Astrocyte (in vitro differentiated cells and primary cell): ENCODE measurements around the gene RPA3. TPM values are rescaled to one million over a fixed set of nuclear protein-coding genes. Genes with fewer than 3 reads are reported as not detected.

Source experiments
- DNase-seq: peaks from one replicate; pipeline ENCODE4 v3.0.0-alpha.2; 2010; ENCODE audit warnings: low read depth
- FAIRE-seq: peaks from 2 replicates; lab custom pipeline; 2011; peaks lifted over from hg19 to GRCh38; lab: Jason Lieb, UNC
- H2AFZ ChIP-seq: 2 replicates; pipeline ENCODE4 v1.6.0; 2012; ENCODE audit warnings: low read depth, low read length, inconsistent platforms
- H3K27ac ChIP-seq: 2 replicates; pipeline ENCODE4 v1.5.1; 2011; ENCODE audit warnings: low read depth, low read length, inconsistent platforms
- H3K27me3 ChIP-seq: 2 replicates; pipeline ENCODE4 v1.6.0; 2011; ENCODE audit warnings: low read length, inconsistent platforms; ENCODE audit not compliant: insufficient read depth
- H3K36me3 ChIP-seq: 2 replicates; pipeline ENCODE4 v1.5.1; 2011; ENCODE audit warnings: low read length, inconsistent platforms; ENCODE audit not compliant: insufficient read depth
- H3K4me1 ChIP-seq: 2 replicates; pipeline ENCODE4 v1.5.1; 2011; ENCODE audit warnings: low read length, inconsistent platforms; ENCODE audit not compliant: insufficient read depth
- H3K4me2 ChIP-seq: 2 replicates; pipeline ENCODE4 v1.6.0; 2012; ENCODE audit warnings: low read length, inconsistent platforms
- H3K4me3 ChIP-seq: 2 replicates; pipeline ENCODE4 v1.5.1; 2011; ENCODE audit warnings: low read depth, mild to moderate bottlenecking, low read length, inconsistent platforms; ENCODE audit not compliant: insufficient read depth
- H3K79me2 ChIP-seq: 2 replicates; pipeline ENCODE4 v1.6.0; 2012; ENCODE audit warnings: mild to moderate bottlenecking, low read length, inconsistent platforms; ENCODE audit not compliant: insufficient read depth
- H3K9ac ChIP-seq: 2 replicates; pipeline ENCODE4 v1.6.0; 2012; ENCODE audit warnings: mild to moderate bottlenecking, low read length, inconsistent platforms
- H3K9me3 ChIP-seq: 2 replicates; pipeline ENCODE4 v1.5.1; 2012; ENCODE audit warnings: low read depth, mild to moderate bottlenecking, low read length, inconsistent platforms; ENCODE audit not compliant: insufficient read depth
- H4K20me1 ChIP-seq: 2 replicates; pipeline ENCODE4 v1.6.0; 2012; ENCODE audit warnings: low read length, inconsistent platforms; ENCODE audit not compliant: insufficient read depth
- H3K27ac Mint-ChIP-seq: one replicate; pipeline ENCODE4 v1.8.0; 2021; ENCODE audit warnings: mild to moderate bottlenecking, mixed read lengths; ENCODE audit not compliant: unreplicated experiment
- H3K27me3 Mint-ChIP-seq: one replicate; pipeline ENCODE4 v1.8.0; 2021; ENCODE audit warnings: low read depth, mixed read lengths; ENCODE audit not compliant: unreplicated experiment
- H3K36me3 Mint-ChIP-seq: one replicate; pipeline ENCODE4 v1.8.0; 2021; ENCODE audit warnings: low read depth, mixed read lengths; ENCODE audit not compliant: unreplicated experiment
- H3K4me1 Mint-ChIP-seq: one replicate; pipeline ENCODE4 v1.8.0; 2021; ENCODE audit warnings: low read depth, mixed read lengths; ENCODE audit not compliant: unreplicated experiment
- H3K4me3 Mint-ChIP-seq: one replicate; pipeline ENCODE4 v1.8.0; 2021; ENCODE audit warnings: mild to moderate bottlenecking, moderate library complexity, mixed read lengths; ENCODE audit not compliant: unreplicated experiment
- H3K9me3 Mint-ChIP-seq: one replicate; pipeline ENCODE4 v1.8.0; 2021; ENCODE audit warnings: mild to moderate bottlenecking, mixed read lengths; ENCODE audit not compliant: unreplicated experiment
- EZH2 ChIP-seq: IDR thresholded peaks from 2 replicates; pipeline ENCODE4 v1.6.1; 2012; ENCODE audit warnings: mild to moderate bottlenecking, low read length, inconsistent platforms; ENCODE audit not compliant: insufficient read depth
- total RNA-seq: library from RNA; stranded (reverse); gene quantifications from 2 replicates; pipeline ENCODE4 v1.2.1, GENCODE V29; 2021
- TF ChIP-seq, protein P1 (sequence below): IDR thresholded peaks from 2 replicates; pipeline ENCODE4 v1.5.1; 2011; ENCODE audit warnings: low read depth, mild to moderate bottlenecking, inconsistent platforms, low read length, moderate library complexity; ENCODE audit not compliant: insufficient read depth

Gene RPA3
- total RNA-seq, 1 donor from 2014 or later, result 17.7 TPM

DNA sequence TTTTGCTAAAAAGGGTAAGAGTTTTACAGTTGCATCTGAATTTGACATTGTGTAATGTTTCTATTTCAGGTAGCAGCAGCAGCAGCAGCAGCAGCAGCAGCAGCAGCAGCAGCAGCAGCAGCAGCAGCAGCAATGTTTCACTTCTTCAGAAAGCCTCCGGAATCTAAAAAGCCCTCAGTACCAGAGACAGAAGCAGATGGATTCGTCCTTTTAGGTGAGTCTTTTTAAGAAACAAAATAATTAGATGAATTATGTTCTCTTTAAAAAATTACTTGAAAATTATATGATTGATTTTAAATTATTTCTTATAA lies 45.2 kb downstream of the RPA3 start:
- Mint-ChIP-seq H3K27me3 (no peaks in the 10 kb centered on the region), H3K4me3 (no peak overlapping the region), H3K9me3 (no peaks in the 10 kb centered on the region), H3K27ac (no peak overlapping the region), H3K36me3 (peaks cover 2% of the 10 kb centered on the region), H3K4me1 (no peaks in the 10 kb centered on the region)
- Histone ChIP-seq H3K9ac (no peak overlapping the region), H3K4me2 (no peak overlapping the region), H3K27me3 (no peaks in the 10 kb centered on the region), H3K79me2 (no peaks in the 10 kb centered on the region), H3K4me1 (no peaks in the 10 kb centered on the region), H3K36me3 (no peaks in the 10 kb centered on the region), H3K4me3 (no peak overlapping the region), H3K27ac (no peak overlapping the region), H2AFZ (no peak overlapping the region), H4K20me1 (no peaks in the 10 kb centered on the region), H3K9me3 (no peaks in the 10 kb centered on the region)
- no peak for FAIRE-seq
- no peak for DNase-seq
- TF ChIP-seq EZH2, result no peak
- TF ChIP-seq, protein P1, sequence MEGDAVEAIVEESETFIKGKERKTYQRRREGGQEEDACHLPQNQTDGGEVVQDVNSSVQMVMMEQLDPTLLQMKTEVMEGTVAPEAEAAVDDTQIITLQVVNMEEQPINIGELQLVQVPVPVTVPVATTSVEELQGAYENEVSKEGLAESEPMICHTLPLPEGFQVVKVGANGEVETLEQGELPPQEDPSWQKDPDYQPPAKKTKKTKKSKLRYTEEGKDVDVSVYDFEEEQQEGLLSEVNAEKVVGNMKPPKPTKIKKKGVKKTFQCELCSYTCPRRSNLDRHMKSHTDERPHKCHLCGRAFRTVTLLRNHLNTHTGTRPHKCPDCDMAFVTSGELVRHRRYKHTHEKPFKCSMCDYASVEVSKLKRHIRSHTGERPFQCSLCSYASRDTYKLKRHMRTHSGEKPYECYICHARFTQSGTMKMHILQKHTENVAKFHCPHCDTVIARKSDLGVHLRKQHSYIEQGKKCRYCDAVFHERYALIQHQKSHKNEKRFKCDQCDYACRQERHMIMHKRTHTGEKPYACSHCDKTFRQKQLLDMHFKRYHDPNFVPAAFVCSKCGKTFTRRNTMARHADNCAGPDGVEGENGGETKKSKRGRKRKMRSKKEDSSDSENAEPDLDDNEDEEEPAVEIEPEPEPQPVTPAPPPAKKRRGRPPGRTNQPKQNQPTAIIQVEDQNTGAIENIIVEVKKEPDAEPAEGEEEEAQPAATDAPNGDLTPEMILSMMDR, result no peak

DNA sequence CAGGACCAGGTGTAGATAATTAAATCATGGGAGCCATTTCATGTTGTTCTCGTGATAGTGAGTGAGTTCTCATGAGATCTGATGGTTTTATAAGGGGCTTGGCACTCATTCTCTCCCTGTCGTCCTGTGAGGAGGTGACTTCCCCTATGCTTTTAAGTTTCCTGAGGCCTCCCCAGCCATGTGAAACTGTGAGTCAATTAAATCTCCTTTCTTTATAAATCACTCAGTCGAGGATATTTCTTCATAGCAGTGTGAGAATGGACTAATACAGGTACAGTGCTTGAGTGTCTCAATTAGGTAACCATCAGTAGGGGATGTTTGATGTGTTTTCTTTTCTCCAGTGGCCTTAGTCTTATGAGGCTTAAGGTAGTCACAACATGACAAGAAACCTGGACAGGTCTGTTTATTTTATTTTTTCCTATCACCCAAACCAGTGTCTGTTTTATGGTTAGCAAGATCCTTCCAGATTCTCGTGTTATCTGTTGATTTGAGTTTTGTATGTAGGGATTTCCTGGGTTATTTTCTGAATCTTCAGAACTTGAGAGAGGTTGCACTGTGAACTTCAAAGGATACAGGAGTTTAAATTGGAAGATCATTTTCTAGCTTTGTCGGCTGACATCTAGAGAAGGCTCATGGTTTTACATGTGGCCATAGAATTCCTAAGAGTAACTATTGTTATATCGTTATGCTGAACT lies 45.7 kb downstream of the RPA3 start:
- Mint-ChIP-seq H3K27me3 (no peaks in the 10 kb centered on the region), H3K36me3 (peaks cover 2% of the 10 kb centered on the region), H3K27ac (no peak overlapping the region), H3K4me1 (no peaks in the 10 kb centered on the region), H3K9me3 (no peaks in the 10 kb centered on the region), H3K4me3 (no peak overlapping the region)
- no peak overlapping the region for H3K4me2 ChIP-seq
- H3K27me3 ChIP-seq, result no peaks in the 10 kb centered on the region
- FAIRE-seq, result no peak
- no peak overlapping the region for H3K27ac ChIP-seq
- H3K79me2 ChIP-seq, result no peaks in the 10 kb centered on the region
- H3K9me3 ChIP-seq, result no peaks in the 10 kb centered on the region
- H3K9ac ChIP-seq, result no peak overlapping the region
- H3K4me3 ChIP-seq, result no peak overlapping the region
- H4K20me1 ChIP-seq, result no peaks in the 10 kb centered on the region
- no peaks in the 10 kb centered on the region for H3K4me1 ChIP-seq
- no peak for DNase-seq
- no peak overlapping the region for H2AFZ ChIP-seq
- TF ChIP-seq, protein P1, result no peak
- TF ChIP-seq EZH2, result no peak
- H3K36me3 ChIP-seq, result no peaks in the 10 kb centered on the region

DNA sequence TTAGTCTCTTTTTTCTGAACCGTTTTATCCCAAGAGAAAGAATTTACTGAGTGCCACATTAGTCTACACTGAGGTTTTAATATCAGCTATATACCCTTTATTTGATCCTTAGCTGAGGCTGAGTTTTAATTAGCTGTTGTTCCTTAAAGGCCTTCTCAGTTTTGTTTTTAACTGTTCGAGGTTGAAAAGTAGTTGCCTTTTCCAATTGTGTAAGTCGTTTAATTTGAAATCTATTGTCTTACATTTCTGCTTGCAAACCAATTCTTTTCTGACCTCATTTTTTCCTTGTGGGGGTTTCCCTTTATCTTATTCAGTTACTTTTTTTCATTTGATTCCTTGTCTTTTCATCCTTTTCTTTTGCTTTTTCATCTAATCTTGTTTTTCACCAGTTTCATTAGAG lies 47.0 kb downstream of the RPA3 start:
- H3K9me3 Mint-ChIP-seq, result no peaks in the 10 kb centered on the region
- no peak overlapping the region for H2AFZ ChIP-seq
- H3K27me3 Mint-ChIP-seq, result no peaks in the 10 kb centered on the region
- H3K4me2 ChIP-seq, result no peak overlapping the region
- H3K9ac ChIP-seq, result no peak overlapping the region
- H3K79me2 ChIP-seq, result no peaks in the 10 kb centered on the region
- no peaks in the 10 kb centered on the region for H3K4me1 Mint-ChIP-seq
- no peaks in the 10 kb centered on the region for H3K27me3 ChIP-seq
- H3K4me1 ChIP-seq, result no peaks in the 10 kb centered on the region
- H3K36me3 ChIP-seq, result no peaks in the 10 kb centered on the region
- no peak overlapping the region for H3K4me3 Mint-ChIP-seq
- no peak overlapping the region for H3K27ac ChIP-seq
- FAIRE-seq, result no peak
- H4K20me1 ChIP-seq, result no peaks in the 10 kb centered on the region
- no peak overlapping the region for H3K27ac Mint-ChIP-seq
- H3K4me3 ChIP-seq, result no peak overlapping the region
- H3K36me3 Mint-ChIP-seq, result peaks cover 2% of the 10 kb centered on the region
- TF ChIP-seq EZH2, result no peak
- TF ChIP-seq, protein P1, result no peak
- no peaks in the 10 kb centered on the region for H3K9me3 ChIP-seq
- no peak for DNase-seq
